NCI-H1436 treated with DMSO at 0.1 percent for 48 hours (cell line): ENCODE data around the gene CACYBP.

Experiments
- DNase-seq: peaks from one replicate; lab custom pipeline; 2025; lab: John Stamatoyannopoulos, UW

The CACYBP gene, protein sequence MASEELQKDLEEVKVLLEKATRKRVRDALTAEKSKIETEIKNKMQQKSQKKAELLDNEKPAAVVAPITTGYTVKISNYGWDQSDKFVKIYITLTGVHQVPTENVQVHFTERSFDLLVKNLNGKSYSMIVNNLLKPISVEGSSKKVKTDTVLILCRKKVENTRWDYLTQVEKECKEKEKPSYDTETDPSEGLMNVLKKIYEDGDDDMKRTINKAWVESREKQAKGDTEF

GRCh38 chr1:174999936-175000696 lies at the start of gene CACYBP:
Gene CACYBP (plus strand): TSS chr1:174999947. CDS start chr1:175000181, 234 bp downstream.
- DNase-seq: no peak

GRCh38 chr1:174953285-174954072 lies 46.3 kb upstream of the CACYBP start:
- DNase-seq: no peak

- DNase-seq: peak; percentile 62
Measured at GRCh38 chr1:174954073-174954460, 45.7 kb upstream of the CACYBP start.

DNA sequence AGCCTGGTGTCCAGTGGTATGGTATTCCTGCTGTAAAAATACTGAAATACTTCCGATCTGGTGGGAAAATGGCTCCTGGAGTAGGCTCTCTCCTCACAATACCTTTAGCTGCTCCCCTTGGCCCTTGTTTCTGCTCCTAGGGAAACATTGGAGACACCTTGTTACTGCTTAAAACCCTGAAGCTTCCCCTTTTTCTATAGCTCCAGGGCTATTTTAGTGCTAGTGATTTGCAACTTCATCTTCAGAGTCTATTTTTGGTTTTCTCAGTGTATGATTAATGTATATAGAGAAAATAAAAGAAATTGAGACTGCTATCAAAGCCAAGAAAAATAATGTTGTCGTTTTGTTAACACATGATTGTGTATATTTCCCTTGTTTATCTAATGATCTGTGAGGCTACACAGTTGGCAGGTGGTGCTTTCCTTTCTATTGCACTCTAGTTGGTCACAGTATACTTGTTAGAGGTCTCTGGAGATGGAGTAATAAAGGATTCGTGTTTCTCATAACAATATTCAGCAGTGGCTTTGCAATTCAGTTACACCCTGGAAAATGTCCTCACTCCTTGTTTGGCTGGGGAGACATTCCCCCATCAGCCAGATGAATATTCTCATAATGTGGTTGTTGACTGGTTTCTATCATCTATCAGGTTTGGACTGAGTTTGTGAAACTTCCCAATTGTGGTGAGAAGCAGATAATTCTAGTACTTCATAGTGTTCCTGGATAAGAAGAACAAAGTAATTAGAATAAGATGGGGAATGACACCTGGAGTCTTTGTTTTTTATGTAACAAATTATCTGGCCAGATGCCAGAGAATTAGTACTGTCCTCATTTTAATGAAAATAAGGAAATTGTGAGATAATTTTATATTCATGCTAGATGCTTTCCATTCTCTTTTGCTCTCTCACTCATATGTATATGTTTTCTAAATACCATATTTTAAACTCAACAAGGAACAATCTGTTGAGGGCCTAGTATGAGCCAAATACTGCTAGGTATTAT lies 44.8 kb upstream of the CACYBP start:
- DNase-seq: peak; percentile 90

DNA sequence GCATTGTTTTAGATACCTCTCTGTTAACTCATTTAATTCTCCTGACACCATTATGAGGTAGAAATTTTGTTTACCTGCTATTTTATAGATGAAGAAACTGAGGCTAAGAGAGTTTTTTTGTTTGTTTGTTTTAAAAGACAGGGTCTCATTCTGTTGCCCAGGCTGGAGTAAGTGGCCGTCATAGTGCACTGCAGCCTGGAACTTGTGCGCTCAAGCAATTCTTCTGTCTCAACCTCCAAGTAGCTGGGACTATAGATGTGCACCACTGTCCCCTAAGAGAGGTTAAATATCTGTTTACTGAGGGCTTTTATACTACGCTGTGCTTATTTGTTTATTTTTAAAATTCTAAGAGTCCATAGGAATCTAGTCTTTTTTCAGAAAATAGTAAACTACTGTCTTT lies 43.7 kb upstream of the CACYBP start:
- no peak for DNase-seq

- no peak for DNase-seq
Measured at GRCh38 chr1:174956976-174957375, 42.8 kb upstream of the CACYBP start.

GRCh38 chr1:174957829-174958228 lies 41.9 kb upstream of the CACYBP start:
- DNase-seq: no peak

GRCh38 chr1:174958396-174958795 lies 41.4 kb upstream of the CACYBP start:
- DNase-seq: no peak

- DNase-seq: no peak
Measured at GRCh38 chr1:174960362-174960761, 39.4 kb upstream of the CACYBP start.

GRCh38 chr1:174963529-174964125 lies 36.1 kb upstream of the CACYBP start:
- DNase-seq: no peak

DNA sequence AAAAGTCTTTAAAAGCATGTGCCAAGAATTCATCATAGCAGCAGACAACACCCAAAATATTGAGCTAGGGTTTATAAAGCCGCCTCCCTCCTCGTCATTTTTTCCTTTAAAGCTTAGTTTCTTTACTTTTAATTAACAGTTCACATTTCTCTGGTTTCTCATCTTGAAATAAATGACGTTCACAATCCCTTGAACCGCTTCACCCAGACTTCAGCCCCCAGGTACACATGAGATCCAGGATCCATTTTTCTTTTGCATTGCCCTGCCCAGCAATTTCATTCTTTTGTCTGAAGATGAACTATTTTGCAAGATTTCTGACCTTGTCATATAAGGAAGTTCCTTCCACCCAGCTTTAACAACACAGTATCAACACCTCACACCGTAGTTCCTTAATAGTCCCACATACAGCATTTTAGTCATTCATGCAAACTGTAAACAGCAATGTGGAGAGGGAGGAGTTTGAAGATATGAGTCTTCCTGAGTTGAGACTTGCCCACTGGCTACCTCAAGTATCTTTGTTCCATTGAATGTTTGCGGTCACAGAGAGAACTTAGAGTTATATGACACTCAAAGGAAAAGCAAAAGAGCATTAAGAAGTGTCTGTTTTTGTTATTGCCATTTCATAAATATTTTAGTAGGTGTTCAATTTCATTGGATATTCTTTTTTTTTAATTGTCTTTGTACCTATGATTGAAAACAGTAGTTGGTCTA lies 35.3 kb upstream of the CACYBP start:
- no peak for DNase-seq

DNA sequence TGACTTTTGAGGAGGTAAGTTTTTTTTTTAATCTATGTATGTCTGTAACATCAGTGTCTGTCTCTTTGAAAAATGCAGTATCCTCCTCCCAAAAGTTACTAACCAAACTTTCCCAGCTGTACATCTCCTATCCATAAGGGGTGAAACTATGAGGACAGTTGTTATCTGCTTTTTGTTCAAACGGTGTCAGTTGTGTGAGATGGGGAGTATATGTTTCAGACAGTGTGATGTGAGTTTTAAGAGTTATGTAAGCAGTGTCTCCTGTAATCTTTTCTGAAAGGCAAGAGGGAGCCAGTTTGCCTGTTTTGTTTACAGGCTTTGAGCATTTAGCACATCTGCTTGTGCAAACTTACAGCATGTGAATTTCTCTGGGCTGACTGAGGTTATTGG lies 34.8 kb upstream of the CACYBP start:
- no peak for DNase-seq

DNA sequence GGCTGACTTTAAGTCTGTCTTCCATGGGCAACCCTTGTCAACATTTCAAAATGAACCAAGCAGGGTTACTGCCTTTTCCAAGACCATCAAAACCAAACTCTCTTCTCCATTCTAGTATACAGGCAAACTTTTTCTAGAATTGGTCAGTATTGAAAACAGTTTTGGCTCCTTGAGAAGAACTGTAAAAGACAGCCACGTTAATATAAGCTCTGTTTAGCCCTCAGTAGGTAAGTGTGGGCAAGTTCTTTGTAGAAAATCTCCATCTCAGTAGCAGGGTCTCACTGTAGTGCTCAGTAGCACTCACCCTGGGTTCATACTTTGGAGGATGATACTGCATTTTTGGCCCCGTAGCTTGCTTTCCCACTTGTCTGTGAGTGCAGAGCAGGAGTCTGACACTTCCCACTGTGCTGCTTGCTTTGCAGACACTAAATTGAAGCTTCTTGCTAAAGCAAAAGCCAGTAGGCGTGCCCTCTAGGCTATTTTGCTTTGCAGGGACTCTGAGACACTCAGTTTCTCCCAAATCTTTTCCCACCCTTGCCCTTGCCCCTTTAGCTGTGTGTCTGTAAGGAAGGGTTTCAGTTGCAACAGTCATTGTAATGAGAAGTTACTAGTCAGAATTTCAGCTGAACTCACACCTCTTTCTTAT lies 34.3 kb upstream of the CACYBP start:
- DNase-seq: no peak

DNA sequence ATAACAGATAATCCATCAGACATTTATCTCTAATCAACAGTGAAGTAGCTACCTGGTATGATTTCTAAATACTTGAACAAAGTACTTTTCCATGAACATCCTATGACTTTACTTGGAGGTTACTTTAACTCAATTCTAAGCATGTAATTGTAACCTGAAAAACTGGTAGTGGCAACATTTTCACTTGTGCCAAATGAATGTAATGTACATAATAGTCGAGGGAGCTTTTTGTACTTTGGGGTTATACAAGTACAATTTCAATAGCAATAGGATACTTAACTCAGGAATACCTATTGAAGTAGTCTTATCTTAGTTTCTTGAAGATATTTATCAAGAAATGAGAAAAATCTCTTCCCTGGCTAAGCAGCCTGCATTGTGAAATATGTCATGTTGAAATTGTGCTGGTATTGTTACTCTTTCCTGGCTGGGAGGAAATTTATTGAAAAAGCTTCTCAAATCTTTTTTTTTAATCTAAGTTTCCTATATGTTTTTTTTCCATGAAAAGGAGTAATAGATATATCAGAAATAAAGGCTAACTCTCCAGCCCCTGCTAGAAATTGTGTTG lies 33.7 kb upstream of the CACYBP start:
- no peak for DNase-seq

- no peak for DNase-seq
Measured at GRCh38 chr1:174967845-174968705, 31.7 kb upstream of the CACYBP start.

DNA sequence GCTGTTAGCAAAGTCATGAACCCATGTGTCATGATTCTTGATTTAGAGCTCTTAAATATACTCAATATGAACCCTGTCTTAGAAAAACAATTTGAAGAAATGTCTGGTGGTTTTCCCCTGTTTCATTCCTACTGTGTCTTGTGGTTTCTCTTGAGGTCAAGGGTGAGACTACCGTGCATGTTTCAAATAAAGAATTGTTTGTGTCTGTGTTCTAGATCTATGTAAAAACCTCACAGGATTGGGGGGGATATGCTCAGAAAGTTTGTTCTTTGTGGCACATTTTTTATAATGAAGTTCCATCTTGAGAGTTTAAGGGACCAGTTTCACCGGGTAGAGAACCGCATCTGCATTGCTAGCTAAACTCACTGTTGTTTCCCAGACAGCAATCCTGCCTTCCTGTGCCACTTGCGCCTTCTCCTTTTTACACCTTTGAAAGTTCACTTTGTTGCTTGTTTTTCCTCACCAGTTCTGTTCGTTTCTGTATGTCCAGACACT lies 30.9 kb upstream of the CACYBP start:
- DNase-seq: no peak

DNA sequence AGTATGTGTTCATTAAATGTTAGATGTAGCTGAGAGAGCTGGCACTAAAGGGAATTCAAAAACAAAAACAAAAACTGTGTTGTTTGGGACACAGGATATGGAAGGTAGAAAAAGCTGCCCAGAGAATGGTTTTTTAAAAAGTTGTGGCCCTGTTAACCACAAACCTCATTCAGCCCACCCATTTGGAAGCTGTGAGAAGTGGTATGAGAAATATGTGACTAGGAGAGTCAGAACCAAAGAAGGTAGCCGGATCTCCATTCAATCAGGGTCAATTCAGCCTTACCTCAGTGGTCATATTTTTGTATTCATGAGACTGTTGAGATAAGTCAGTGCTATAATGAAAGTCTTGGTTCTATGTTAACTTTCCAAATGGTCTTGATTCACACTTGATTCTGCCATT lies 29.8 kb upstream of the CACYBP start:
- DNase-seq: no peak

- no peak for DNase-seq
Measured at GRCh38 chr1:174971466-174971865, 28.3 kb upstream of the CACYBP start.

DNA sequence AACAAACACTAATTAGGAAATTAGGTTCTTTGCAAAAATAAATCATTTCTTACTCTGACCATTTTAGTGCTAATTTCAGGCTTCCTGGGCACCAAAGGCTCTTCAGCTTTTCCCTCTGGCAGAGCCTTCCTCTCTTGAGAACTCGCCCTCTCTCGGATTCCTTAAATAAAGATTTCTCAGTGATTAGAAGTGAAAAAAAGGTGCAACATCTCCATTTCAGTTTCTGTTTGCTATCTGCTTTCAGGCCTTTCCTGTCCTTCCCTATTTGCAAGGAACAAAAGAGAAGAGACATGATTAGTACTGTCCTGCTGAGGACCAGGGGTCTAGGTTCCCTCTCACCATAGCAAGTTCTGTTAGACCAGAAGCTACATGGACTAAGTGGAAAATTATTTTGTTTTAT lies 27.8 kb upstream of the CACYBP start:
- no peak for DNase-seq
